IPS DF 6.9 (cell line): ENCODE data around the gene GSTT4.
"Not testable (repeated sequence)": the region's sequence is repeated elsewhere in the genome, so short reads cannot be mapped to it uniquely, and the experiment has no call there.

Source experiments
- DNase-seq: peaks from one replicate; pipeline ENCODE4 v3.0.0-alpha.2; 2013; ENCODE audit warnings: low read depth, low spot score
- H3K27ac ChIP-seq: one replicate; pipeline ENCODE4 v1.5.1; 2013; ENCODE audit warnings: low read length, control low read depth
- H3K27me3 ChIP-seq: 2 replicates; pipeline ENCODE4 v1.6.1; 2013; ENCODE audit warnings: mild to moderate bottlenecking, low read length; ENCODE audit not compliant: control insufficient read depth, insufficient read depth
- H3K36me3 ChIP-seq: 2 replicates; pipeline ENCODE4 v1.6.1; 2013; ENCODE audit warnings: low read length; ENCODE audit not compliant: control insufficient read depth, insufficient read depth
- H3K4me1 ChIP-seq: 2 replicates; pipeline ENCODE4 v1.6.1; 2013; ENCODE audit warnings: low read length; ENCODE audit not compliant: control insufficient read depth, insufficient read depth
- H3K4me3 ChIP-seq: 2 replicates; pipeline ENCODE4 v1.5.1; 2013; ENCODE audit warnings: mild to moderate bottlenecking, low read length
- H3K9me3 ChIP-seq: 2 replicates; pipeline ENCODE4 v1.6.1; 2013; ENCODE audit warnings: low read length, inconsistent platforms; ENCODE audit not compliant: control insufficient read depth, insufficient read depth
- WGBS: extraction: QIAGEN DNeasy Blood & Tissue Kit; methylation state at CpG from one replicate; pipeline ENCODE4 v1.1.7; 2013; ENCODE audit warnings: mixed read lengths, missing lambda C conversion rate; ENCODE audit not compliant: insufficient read length, insufficient coverage; 5-methylcytosine and 5-hydroxymethylcytosine counted together

Gene GSTT4

GRCh38 chr22:24008381-24009226, 3.4 kb upstream of the GSTT4 start:
- no peak overlapping the region for H3K27ac ChIP-seq
- H3K4me3 ChIP-seq: no peak overlapping the region
- whole genome bisulfite sequencing: no CpG with 5 or more reads among the region's 6 CpGs
- DNase-seq: no peak
- no peaks in the 10 kb centered on the region for H3K36me3 ChIP-seq
- no peaks in the 10 kb centered on the region for H3K27me3 ChIP-seq
- no peaks in the 10 kb centered on the region; the same call in 1 of the 2 replicates for H3K4me1 ChIP-seq
- H3K9me3 ChIP-seq: no peaks in the 10 kb centered on the region

GRCh38 chr22:24008022-24008283, 2.7 kb upstream of the GSTT4 start:
- no peaks in the 10 kb centered on the region for H3K27me3 ChIP-seq
- no peaks in the 10 kb centered on the region; the same call in 1 of the 2 replicates for H3K4me1 ChIP-seq
- no CpG with 5 or more reads among the region's 1 CpG for WGBS
- no peak for DNase-seq
- H3K36me3 ChIP-seq: no peaks in the 10 kb centered on the region
- H3K9me3 ChIP-seq: no peaks in the 10 kb centered on the region
- H3K27ac ChIP-seq: no peak overlapping the region
- no peak overlapping the region for H3K4me3 ChIP-seq

GRCh38 chr22:24007253-24008021, 2.2 kb upstream of the GSTT4 start:
- H3K9me3 ChIP-seq: no peaks in the 10 kb centered on the region
- no peaks in the 10 kb centered on the region for H3K27me3 ChIP-seq
- H3K36me3 ChIP-seq: no peaks in the 10 kb centered on the region
- H3K4me3 ChIP-seq: no peak overlapping the region
- DNase-seq: no peak
- no peak overlapping the region for H3K27ac ChIP-seq
- H3K4me1 ChIP-seq: no peaks in the 10 kb centered on the region; the same call in 1 of the 2 replicates
- WGBS: no CpG with 5 or more reads among the region's 8 CpGs

GRCh38 chr22:24006914-24007214, 1.6 kb upstream of the GSTT4 start:
- DNase-seq: no peak
- Histone ChIP-seq H3K27me3 (no peaks in the 10 kb centered on the region), H3K36me3 (no peaks in the 10 kb centered on the region), H3K27ac (no peak overlapping the region), H3K9me3 (no peaks in the 10 kb centered on the region), H3K4me3 (no peak overlapping the region), H3K4me1 (no peaks in the 10 kb centered on the region; the same call in 1 of the 2 replicates)
- no CpG with 5 or more reads among the region's 6 CpGs for WGBS

GRCh38 chr22:24006207-24006913, 1.1 kb upstream of the GSTT4 start:
- WGBS: no CpG with 5 or more reads among the region's 10 CpGs
- no peak for DNase-seq
- Histone ChIP-seq H3K27ac (no peak overlapping the region), H3K9me3 (no peaks in the 10 kb centered on the region), H3K4me3 (no peak overlapping the region), H3K27me3 (no peaks in the 10 kb centered on the region), H3K36me3 (no peaks in the 10 kb centered on the region), H3K4me1 (no peaks in the 10 kb centered on the region; the same call in none of the 2 replicates)

GRCh38 chr22:24003887-24004286, 1.4 kb downstream of the GSTT4 start:
- no CpG with 5 or more reads among the region's 9 CpGs for WGBS
- no peak for DNase-seq
- Histone ChIP-seq H3K27ac (no peak overlapping the region), H3K4me1 (no peaks in the 10 kb centered on the region; the same call in none of the 2 replicates), H3K36me3 (no peaks in the 10 kb centered on the region), H3K27me3 (no peaks in the 10 kb centered on the region), H3K9me3 (no peaks in the 10 kb centered on the region), H3K4me3 (no peak overlapping the region)

- Histone ChIP-seq H3K36me3 (no peaks in the 10 kb centered on the region), H3K4me1 (no peaks in the 10 kb centered on the region; the same call in none of the 2 replicates), H3K4me3 (no peak overlapping the region), H3K27me3 (no peaks in the 10 kb centered on the region), H3K9me3 (no peaks in the 10 kb centered on the region), H3K27ac (no peak overlapping the region)
- DNase-seq: no peak
- no CpG with 5 or more reads among the region's 5 CpGs for WGBS
Measured at GRCh38 chr22:24002851-24003250, 2.4 kb downstream of the GSTT4 start.

- Histone ChIP-seq H3K4me1 (no peaks in the 10 kb centered on the region; the same call in none of the 2 replicates), H3K9me3 (no peaks in the 10 kb centered on the region), H3K36me3 (no peaks in the 10 kb centered on the region), H3K4me3 (no peak overlapping the region), H3K27ac (no peak overlapping the region), H3K27me3 (no peaks in the 10 kb centered on the region)
- no peak for DNase-seq
- no CpG with 5 or more reads among the region's 10 CpGs for WGBS
Measured at GRCh38 chr22:24002272-24002671, 3.0 kb downstream of the GSTT4 start.

GRCh38 chr22:24001314-24001713, 3.9 kb downstream of the GSTT4 start:
- no peak overlapping the region for H3K27ac ChIP-seq
- no peak for DNase-seq

GRCh38 chr22:23999779-24000178, 5.5 kb downstream of the GSTT4 start:
- not testable (repeated sequence) for DNase-seq, H3K4me3 ChIP-seq, H3K9me3 ChIP-seq, H3K27ac ChIP-seq, H3K27me3 ChIP-seq, H3K36me3 ChIP-seq, H3K4me1 ChIP-seq
- no CpG with 5 or more reads among the region's 7 CpGs for WGBS

More at GRCh38 chr22:24001314-24001713, 3.9 kb downstream of the GSTT4 start:
- Histone ChIP-seq H3K36me3 (no peaks in the 10 kb centered on the region), H3K9me3 (no peaks in the 10 kb centered on the region), H3K4me1 (no peaks in the 10 kb centered on the region; the same call in none of the 2 replicates), H3K27me3 (no peaks in the 10 kb centered on the region), H3K4me3 (no peak overlapping the region)
- WGBS: no CpG with 5 or more reads among the region's 9 CpGs
